H1 (cell line): ENCODE data around the gene SLC9C2. TPM values are rescaled to one million over a fixed set of nuclear protein-coding genes. Genes with fewer than 3 reads are reported as not detected.
"Not testable (repeated sequence)": the region's sequence is repeated elsewhere in the genome, so short reads cannot be mapped to it uniquely, and the experiment has no call there.

ENCODE experiments used
- CTCF ChIA-PET: fragments of 300-600 bp; sonication (Branson Sonifier 250); formaldehyde crosslinking; loops from one replicate; lab custom pipeline; 2021; ENCODE audit not compliant: partially characterized antibody; lab: Charles Lee
- POLR2A ChIA-PET: fragments of 300-600 bp; sonication (Branson Sonifier 250); formaldehyde crosslinking; loops from one replicate; lab custom pipeline; 2021; ENCODE audit warnings: inconsistent platforms; ENCODE audit not compliant: partially characterized antibody; lab: Charles Lee
- DNase-seq, 2 experiments: peaks; one replicate each; pipeline versions ENCODE4 v3.0.0 to v3.0.0-alpha.2; 2010 to 2022; ENCODE audit warnings: low spot score in 2 of 2, low read depth in 1 of 2, mixed read lengths in 1 of 2
- FAIRE-seq: peaks from 2 replicates; lab custom pipeline; 2011; peaks lifted over from hg19 to GRCh38; lab: Jason Lieb, UNC
- H2AFZ ChIP-seq: 2 replicates; pipeline ENCODE4 v1.8.1; 2012; ENCODE audit warnings: low read length, inconsistent platforms
- H2AK5ac ChIP-seq: 2 replicates; pipeline ENCODE4 v1.6.1; 2013; ENCODE audit warnings: low read depth, low read length
- H2BK120ac ChIP-seq: replicated peaks from 2 replicates; pipeline ENCODE3; 2013; ENCODE audit warnings: low read depth, low read length, inconsistent platforms
- H2BK12ac ChIP-seq: 2 replicates; pipeline ENCODE4 v1.6.1; 2013; ENCODE audit warnings: low read depth, low read length
- H2BK15ac ChIP-seq: 2 replicates; pipeline ENCODE4 v1.6.1; 2013; ENCODE audit warnings: low read length
- H2BK20ac ChIP-seq: 2 replicates; pipeline ENCODE4 v1.6.1; 2013; ENCODE audit warnings: low read length
- H2BK5ac ChIP-seq: 2 replicates; pipeline ENCODE4 v1.6.1; 2013; ENCODE audit warnings: low read depth, low read length
- H3K14ac ChIP-seq: 2 replicates; pipeline ENCODE4 v1.6.1; 2013; ENCODE audit warnings: inconsistent platforms; ENCODE audit not compliant: insufficient read length
- H3K18ac ChIP-seq: 2 replicates; pipeline ENCODE4 v1.6.1; 2013; ENCODE audit warnings: low read length; ENCODE audit errors: extremely low read depth
- H3K23ac ChIP-seq: 2 replicates; pipeline ENCODE4 v1.6.1; 2013; ENCODE audit warnings: inconsistent platforms; ENCODE audit not compliant: insufficient read length
- H3K23me2 ChIP-seq: 2 replicates; pipeline ENCODE4 v1.6.1; 2013; ENCODE audit warnings: low read depth, low read length
- H3K27ac ChIP-seq: 2 replicates; pipeline ENCODE4 v1.6.1; 2011; ENCODE audit warnings: low read depth, low read length, inconsistent platforms
- H3K27me3 ChIP-seq, 4 experiments: replicated peaks in 1 of 4; 1 replicate in 1 of 4; 2 replicates in 3 of 4; pipeline versions ENCODE4 v1.6.1 to v1.8.1; 2011 to 2013; ENCODE audit warnings: low read length in 3 of 4, mild to moderate bottlenecking in 3 of 4, inconsistent platforms in 2 of 4, mixed read lengths in 2 of 4, moderate library complexity in 1 of 4; ENCODE audit not compliant: control insufficient read depth in 3 of 4, insufficient read depth in 3 of 4; ENCODE audit errors: extremely low read depth in 1 of 4
- H3K36me3 ChIP-seq, 4 experiments: 2 replicates each; pipeline versions ENCODE4 v1.6.1 to v1.8.1; 2011 to 2013; ENCODE audit warnings: mild to moderate bottlenecking in 4 of 4, low read length in 3 of 4, moderate library complexity in 2 of 4, control low read depth in 1 of 4, inconsistent platforms in 1 of 4; ENCODE audit not compliant: insufficient read depth in 4 of 4, control insufficient read depth in 2 of 4
- H3K4ac ChIP-seq: replicated peaks from 2 replicates; pipeline ENCODE3; 2013; ENCODE audit warnings: low read length, low read depth, mixed read lengths, inconsistent platforms; ENCODE audit not compliant: insufficient read length
- H3K4me1 ChIP-seq, 4 experiments: replicated peaks in 1 of 4; 1 replicate in 1 of 4; 2 replicates in 3 of 4; pipeline versions ENCODE4 v1.6.1 to v1.8.1; 2011 to 2013; ENCODE audit warnings: low read length in 3 of 4, inconsistent platforms in 2 of 4, mixed read lengths in 1 of 4; ENCODE audit not compliant: insufficient read depth in 4 of 4, control insufficient read depth in 3 of 4
- H3K4me2 ChIP-seq, 2 experiments: 2 replicates each; pipeline versions ENCODE4 v1.6.1 to v1.8.1; 2011 to 2013; ENCODE audit warnings: low read depth in 2 of 2, low read length in 2 of 2, control low read depth in 1 of 2, inconsistent platforms in 1 of 2, mild to moderate bottlenecking in 1 of 2; ENCODE audit not compliant: insufficient read depth in 1 of 2
- H3K4me3 ChIP-seq, 4 experiments: fragments of 200-600, 300-600 bp in 1 of 4; sonication (generic), shearing (Covaris generic), sonication (Bioruptor Twin) in 1 of 4; 2 replicates each; pipeline versions ENCODE4 v1.5.1 to v1.8.1; 2011 to 2016; ENCODE audit warnings: low read length in 4 of 4, low read depth in 3 of 4, control low read depth in 2 of 4, inconsistent platforms in 2 of 4, mild to moderate bottlenecking in 2 of 4, mixed read lengths in 1 of 4, moderate library complexity in 1 of 4; ENCODE audit not compliant: insufficient read depth in 2 of 4; ENCODE audit errors: extremely low read depth in 1 of 4
- H3K56ac ChIP-seq: replicated peaks from 2 replicates; pipeline ENCODE3; 2013; ENCODE audit warnings: low read depth, mild to moderate bottlenecking, mixed read lengths, low read length, inconsistent platforms; ENCODE audit not compliant: insufficient read length
- H3K79me1 ChIP-seq: 2 replicates; pipeline ENCODE4 v1.6.1; 2013; ENCODE audit warnings: low read depth, low read length, control low read depth
- H3K79me2 ChIP-seq, 2 experiments: 2 replicates each; pipeline versions ENCODE4 v1.6.1 to v1.8.1; 2012 to 2013; ENCODE audit warnings: low read length in 2 of 2, mild to moderate bottlenecking in 2 of 2, inconsistent platforms in 1 of 2; ENCODE audit not compliant: insufficient read depth in 2 of 2, control insufficient read depth in 1 of 2
- H3K9ac ChIP-seq, 4 experiments: replicated peaks in 1 of 4; 1 replicate in 1 of 4; 2 replicates in 3 of 4; pipeline versions ENCODE4 v1.6.1 to v1.8.1; 2011 to 2013; ENCODE audit warnings: low read depth in 3 of 4, low read length in 3 of 4, control low read depth in 2 of 4, mild to moderate bottlenecking in 2 of 4, moderate library complexity in 2 of 4, inconsistent platforms in 1 of 4; ENCODE audit errors: extremely low read depth in 1 of 4
- H3K9me3 ChIP-seq, 2 experiments: 2 replicates each; pipeline versions ENCODE4 v1.6.1 to v1.8.1; 2012 to 2013; ENCODE audit warnings: mild to moderate bottlenecking in 2 of 2, moderate library complexity in 2 of 2, control low read depth in 1 of 2, inconsistent platforms in 1 of 2, low read depth in 1 of 2, low read length in 1 of 2, mixed read lengths in 1 of 2; ENCODE audit not compliant: insufficient read depth in 2 of 2
- H4K20me1 ChIP-seq, 2 experiments: replicated peaks in 1 of 2; 2 replicates each; pipeline versions ENCODE3 to v1.8.1; 2011 to 2013; ENCODE audit warnings: inconsistent platforms in 2 of 2, low read length in 2 of 2, mild to moderate bottlenecking in 1 of 2; ENCODE audit not compliant: insufficient read depth in 2 of 2, control insufficient read depth in 1 of 2
- H4K5ac ChIP-seq: 2 replicates; pipeline ENCODE4 v1.6.1; 2013; ENCODE audit warnings: low read length, low read depth, mixed read lengths, inconsistent platforms; ENCODE audit not compliant: insufficient read length
- H4K8ac ChIP-seq: 2 replicates; pipeline ENCODE4 v1.8.0; 2013; ENCODE audit warnings: mild to moderate bottlenecking, moderate library complexity, low read length, inconsistent platforms; ENCODE audit not compliant: insufficient read depth; ENCODE audit errors: extremely low read depth
- H4K91ac ChIP-seq: replicated peaks from 2 replicates; pipeline ENCODE3; 2013; ENCODE audit warnings: low read length, mixed read lengths, inconsistent platforms; ENCODE audit not compliant: insufficient read length
- CBX8 ChIP-seq: fragments of 300-800, 300-1000 bp; sonication (generic); IDR thresholded peaks from 2 replicates; pipeline ENCODE4 v1.7.1; 2016; ENCODE audit warnings: low read depth, low read length, borderline replicate concordance
- GABPA ChIP-seq: IDR thresholded peaks from 2 replicates; pipeline ENCODE4 v1.6.1; 2011; ENCODE audit warnings: mild to moderate bottlenecking, low read length, moderate library complexity, borderline replicate concordance; ENCODE audit not compliant: insufficient read depth
- KDM4A ChIP-seq: IDR thresholded peaks from one replicate; pipeline ENCODE4 v1.7.1; 2012; ENCODE audit warnings: low read depth, mild to moderate bottlenecking, moderate library complexity, low read length, inconsistent platforms; ENCODE audit not compliant: severe bottlenecking
- NRF1 ChIP-seq: IDR thresholded peaks from 2 replicates; pipeline ENCODE4 v1.6.1; 2011; ENCODE audit warnings: mild to moderate bottlenecking, low read depth, low read length, improper control_type of control experiment
- RAD21 ChIP-seq, 2 experiments: IDR thresholded peaks in 1 of 2; conservative IDR thresholded peaks in 1 of 2; 2 replicates each; pipeline ENCODE4 v1.6.1; 2011; ENCODE audit warnings: low read depth in 2 of 2, low read length in 2 of 2, improper control_type of control experiment in 1 of 2, inconsistent platforms in 1 of 2, mild to moderate bottlenecking in 1 of 2, moderate library complexity in 1 of 2
- SIRT6 ChIP-seq: IDR thresholded peaks from one replicate; pipeline ENCODE4 v1.7.1; 2012; ENCODE audit warnings: low read length, inconsistent platforms
- SP2 ChIP-seq: IDR thresholded peaks from 2 replicates; pipeline ENCODE4 v1.6.1; 2012; ENCODE audit warnings: mild to moderate bottlenecking, low read length, inconsistent platforms
- TAF1 ChIP-seq: IDR thresholded peaks from 2 replicates; pipeline ENCODE4 v1.6.1; 2011; ENCODE audit warnings: mild to moderate bottlenecking, low read depth, low read length
- TAF7 ChIP-seq: optimal IDR thresholded peaks from 2 replicates; pipeline ENCODE3; 2011; ENCODE audit warnings: low read depth, mild to moderate bottlenecking, inconsistent platforms, low read length, moderate library complexity, borderline replicate concordance
- WGBS, 2 experiments: shearing (Covaris generic) in 1 of 2; methylation state at CpG; one replicate each; pipeline versions ENCODE4 v1.1.6 to v1.1.7; 2013 to 2015; ENCODE audit warnings: low lambda C conversion rate in 2 of 2, mixed read lengths in 2 of 2, inconsistent platforms in 1 of 2, low coverage in 1 of 2, missing lambda C conversion rate in 1 of 2; ENCODE audit not compliant: insufficient replicate concordance in 2 of 2, insufficient coverage in 1 of 2, insufficient read length in 1 of 2; ENCODE audit errors: extremely low coverage in 1 of 2, missing lambda C conversion rate in 1 of 2; 5-methylcytosine and 5-hydroxymethylcytosine counted together
- polyA plus RNA-seq, 7 experiments: library from polyadenylated mRNA; depleted of rRNA in 3 of 7; stranded (reverse) in 5 of 7; unstranded in 2 of 7; fragments of >200 nt in 5 of 7; fragments of 200-250 nt in 2 of 7; gene quantifications; 1 replicate in 5 of 7; 2 replicates in 1 of 7; 4 replicates in 1 of 7; pipeline versions ENCODE4 v1.2.1 to v1.2.3, GENCODE V29; 2011 to 2013; ENCODE audit warnings: missing spikeins in 2 of 7, mixed read lengths in 2 of 7
- total RNA-seq: library from RNA; stranded (reverse); fragmentation: NEBNext Ultra II Directional; extraction: Animal tissue kit (Norgen Biotek cat#: 25700); gene quantifications from 2 replicates; pipeline ENCODE4 v1.2.1, GENCODE V29; 2021
- TF ChIP-seq, protein P1 (sequence below): IDR thresholded peaks from 2 replicates; pipeline ENCODE4 v1.6.1; 2011; ENCODE audit warnings: low read length, improper control_type of control experiment

The SLC9C2 gene
- total and polyA plus RNA-seq, 2 of the 8 experiments (the other 6 are each of a cell fraction or from before 2014, with no cell fraction given) = not detected

DNA sequence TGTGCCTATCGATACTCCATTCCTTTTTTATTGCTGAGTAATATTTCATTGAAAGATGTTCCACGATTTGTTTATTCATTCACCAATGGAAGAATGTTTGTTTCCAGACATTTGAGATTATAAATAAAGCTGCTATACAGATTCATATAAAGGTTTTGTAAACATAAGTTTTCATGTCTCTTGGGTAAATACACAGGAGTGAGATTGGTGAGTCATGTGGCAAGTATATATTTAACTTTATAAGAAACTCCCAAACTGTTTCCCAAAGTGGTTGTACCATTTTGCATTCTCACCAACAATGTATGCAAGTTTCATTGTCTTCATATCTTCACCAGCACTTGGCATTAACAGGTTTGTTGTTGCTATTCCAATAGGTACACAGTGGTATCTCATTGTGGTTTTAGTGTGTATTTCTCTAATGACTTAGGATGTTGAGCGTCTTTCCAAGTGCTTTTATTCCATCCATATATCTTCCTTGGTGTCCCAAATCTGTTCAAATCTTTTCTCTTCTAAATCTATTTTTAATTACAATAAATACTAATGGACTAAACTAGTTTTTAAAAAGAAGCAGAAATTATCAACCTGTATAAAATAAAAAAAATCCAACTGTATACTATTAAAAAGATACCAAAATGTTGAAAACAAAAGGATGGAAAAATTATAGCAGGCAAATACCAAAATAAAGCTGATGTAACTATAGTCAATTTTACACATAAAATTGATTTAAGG, 6.6 kb downstream of the SLC9C2 start (continued):
- TF ChIP-seq, protein P1, sequence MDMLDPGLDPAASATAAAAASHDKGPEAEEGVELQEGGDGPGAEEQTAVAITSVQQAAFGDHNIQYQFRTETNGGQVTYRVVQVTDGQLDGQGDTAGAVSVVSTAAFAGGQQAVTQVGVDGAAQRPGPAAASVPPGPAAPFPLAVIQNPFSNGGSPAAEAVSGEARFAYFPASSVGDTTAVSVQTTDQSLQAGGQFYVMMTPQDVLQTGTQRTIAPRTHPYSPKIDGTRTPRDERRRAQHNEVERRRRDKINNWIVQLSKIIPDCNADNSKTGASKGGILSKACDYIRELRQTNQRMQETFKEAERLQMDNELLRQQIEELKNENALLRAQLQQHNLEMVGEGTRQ = no peak
- TF ChIP-seq CBX8 (no peak), KDM4A (no peak), SIRT6 (no peak), SP2 (no peak), GABPA (no peak), TAF1 (no peak), RAD21 (IDR thresholded peaks at IDR 0.05 in 1 of 2, conservative IDR thresholded peaks at IDR 0.05 in 1 of 2; ENCODE audit: low read depth in 2 of 2, low read length in 2 of 2) (no peak), NRF1 (no peak), TAF7 (no peak)

DNA sequence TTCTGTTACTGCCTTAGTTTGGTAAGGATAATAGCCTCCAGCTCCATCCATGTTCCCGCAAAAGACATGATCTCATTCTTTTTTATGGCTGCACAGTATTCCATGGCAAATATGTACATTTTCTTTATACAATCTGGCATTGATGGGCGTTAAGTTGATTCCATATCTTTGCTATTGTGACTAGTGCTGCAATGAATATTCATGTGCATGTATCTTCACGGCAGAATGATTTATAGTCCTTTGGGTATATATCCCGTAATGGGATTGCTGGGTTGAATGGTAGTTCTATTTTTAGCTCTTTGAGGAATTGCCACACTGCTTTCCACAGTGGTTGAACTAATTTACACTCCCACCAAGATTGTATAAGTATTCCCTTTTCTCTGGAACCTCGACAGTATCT, 11.7 kb downstream of the SLC9C2 start:
- DNase-seq, H3K27ac ChIP-seq, H3K23ac ChIP-seq, H3K36me3 ChIP-seq, H2BK20ac ChIP-seq, H3K18ac ChIP-seq, H4K5ac ChIP-seq, H3K9me3 ChIP-seq, H3K4me2 ChIP-seq, H3K4me3 ChIP-seq, POLR2A ChIA-PET, H3K23me2 ChIP-seq, H3K56ac ChIP-seq, H3K4ac ChIP-seq, H3K79me2 ChIP-seq, FAIRE-seq, H2BK12ac ChIP-seq, H3K4me1 ChIP-seq, H2BK15ac ChIP-seq, H2AK5ac ChIP-seq, H2BK120ac ChIP-seq, H2BK5ac ChIP-seq, H4K8ac ChIP-seq, H3K79me1 ChIP-seq, H3K9ac ChIP-seq, H2AFZ ChIP-seq, H3K27me3 ChIP-seq, H4K20me1 ChIP-seq, H3K14ac ChIP-seq, H4K91ac ChIP-seq: not testable (repeated sequence)
- CTCF ChIA-PET = interaction anchor here (1.1 kb wide), 1 partner anchor 152 kb away, joined by 3 read pairs; no protein-coding TSS in a partner anchor
- WGBS, 2 experiments = 87% methylated on average over 5 of the region's 5 CpGs; no CpG with 5 or more reads in 1 of the 2 experiments
